UCSD-AML1 (cell line): ENCODE data around the gene BTF3L4.

Experiments
- DNase-seq: peaks from one replicate; lab custom pipeline; 2025; ENCODE audit not compliant: unreplicated experiment; lab: John Stamatoyannopoulos, UW

BTF3L4 gene

GRCh38 chr1:52122384-52122783 lies 66.3 kb downstream of the BTF3L4 start:
- DNase-seq: no peak

- no peak for DNase-seq
These were observed 67.5 kb downstream of the BTF3L4 start for GRCh38 chr1:52123622-52124021.

- DNase-seq: no peak
These were observed 69.8 kb downstream of the BTF3L4 start for GRCh38 chr1:52125736-52126359.

GRCh38 chr1:52127181-52128180 lies 71.4 kb downstream of the BTF3L4 start:
- DNase-seq: no peak

GRCh38 chr1:52139817-52140540 lies 83.9 kb downstream of the BTF3L4 start:
- DNase-seq: no peak
